Measurements from ENCODE around the gene DGKQ. TPM values are rescaled to one million over a fixed set of nuclear protein-coding genes. Genes with fewer than 3 reads are reported as not detected.

The DGKQ gene
- total RNA-seq, 2 donors from 2014 or later: 18.6 to 24.0 TPM

- Histone ChIP-seq H3K4me3 (peak within 1 kb of the TSS; percentile 99), H3K9me3 (no peaks in the 10 kb centered on the region), H3K4me1 (ENCODE audit: control insufficient read depth in 1 of 2, low read depth in 2 of 2) (peaks cover 20 to 28% of the 10 kb centered on the region in 2 donors), H3K27me3 (replicated peaks; ENCODE audit: insufficient read depth) (no peaks in the 10 kb centered on the region), H3K36me3 (no peaks in the 10 kb centered on the region), H3K27ac (peak within 1 kb of the TSS; percentile 79 to 89)
- TF ChIP-seq CTCF (IDR thresholded peaks at IDR 0.05): peak; percentile 12
- DNase-seq (ENCODE audit: low spot score) (peak; percentile 84), ATAC-seq (ENCODE audit: insufficient number of reproducible peaks, low FRiP score, low read depth) (peak; percentile 95)
Observed at GRCh38 chr4:931960-932712, 41.2 kb downstream of the DGKQ start, which contains the start of the genes GAK and TMEM175. Gene GAK (minus strand): TSS chr4:932316. CDS start chr4:932187, 129 bp downstream. Gene TMEM175 (plus strand): TSS chr4:932460. CDS start chr4:947740, 15,280 bp downstream.

- Histone ChIP-seq H3K4me3 (peak overlapping the region; percentile 99), H3K4me1 (ENCODE audit: control insufficient read depth in 1 of 2, low read depth in 2 of 2) (peaks cover 20 to 28% of the 10 kb centered on the region in 2 donors), H3K27me3 (replicated peaks; ENCODE audit: insufficient read depth) (no peaks in the 10 kb centered on the region), H3K36me3 (no peaks in the 10 kb centered on the region), H3K27ac (peak overlapping the region; percentile 77 to 89), H3K9me3 (no peaks in the 10 kb centered on the region)
- no peak for ATAC-seq (ENCODE audit: insufficient number of reproducible peaks, low FRiP score, low read depth)
- no peak for TF ChIP-seq CTCF (IDR thresholded peaks at IDR 0.05)
- no peak for DNase-seq (ENCODE audit: low spot score)
Observed at GRCh38 chr4:931194-931959, 42.0 kb downstream of the DGKQ start.

GRCh38 chr4:930827-931193, 42.6 kb downstream of the DGKQ start:
- ATAC-seq (ENCODE audit: insufficient number of reproducible peaks, low FRiP score, low read depth) (no peak), DNase-seq (ENCODE audit: low spot score) (no peak)
- no peak overlapping the region for H3K27ac ChIP-seq
- no peak for TF ChIP-seq CTCF (IDR thresholded peaks at IDR 0.05)
- no peaks in the 10 kb centered on the region for H3K9me3 ChIP-seq
- no peaks in the 10 kb centered on the region for H3K27me3 ChIP-seq (replicated peaks; ENCODE audit: insufficient read depth)
- H3K4me3 ChIP-seq: peak overlapping the region; percentile 99
- H3K4me1 ChIP-seq (ENCODE audit: control insufficient read depth in 1 of 2, low read depth in 2 of 2): peaks cover 20 to 30% of the 10 kb centered on the region in 2 donors
- H3K36me3 ChIP-seq: no peaks in the 10 kb centered on the region

GRCh38 chr4:930028-930551, 43.3 kb downstream of the DGKQ start:
- Histone ChIP-seq H3K36me3 (no peaks in the 10 kb centered on the region), H3K27me3 (replicated peaks; ENCODE audit: insufficient read depth) (no peaks in the 10 kb centered on the region), H3K9me3 (no peaks in the 10 kb centered on the region), H3K27ac (no peak overlapping the region), H3K4me1 (ENCODE audit: control insufficient read depth in 1 of 2, low read depth in 2 of 2) (peaks cover 26 to 37% of the 10 kb centered on the region in 2 donors), H3K4me3 (peak overlapping the region; percentile 99)
- no peak for DNase-seq (ENCODE audit: low spot score)
- TF ChIP-seq CTCF (IDR thresholded peaks at IDR 0.05): no peak
- ATAC-seq (ENCODE audit: insufficient number of reproducible peaks, low FRiP score, low read depth): no peak
